GM21786 (cell line): ENCODE data around the gene UCKL1.
"Not testable (repeated sequence)": the region's sequence is repeated elsewhere in the genome, so short reads cannot be mapped to it uniquely, and the experiment has no call there.

Experiments used
- ATAC-seq: cut with Tn5 transposase; IDR thresholded peaks from one replicate; pipeline ENCODE4 v1.9.1; 2021; ENCODE audit not compliant: unreplicated experiment

UCKL1 gene

GRCh38 chr20:63944078-63944941, 11.9 kb downstream of the UCKL1 start:
- ATAC-seq = no peak

GRCh38 chr20:63943808-63944077, 12.5 kb downstream of the UCKL1 start:
- no peak for ATAC-seq

DNA sequence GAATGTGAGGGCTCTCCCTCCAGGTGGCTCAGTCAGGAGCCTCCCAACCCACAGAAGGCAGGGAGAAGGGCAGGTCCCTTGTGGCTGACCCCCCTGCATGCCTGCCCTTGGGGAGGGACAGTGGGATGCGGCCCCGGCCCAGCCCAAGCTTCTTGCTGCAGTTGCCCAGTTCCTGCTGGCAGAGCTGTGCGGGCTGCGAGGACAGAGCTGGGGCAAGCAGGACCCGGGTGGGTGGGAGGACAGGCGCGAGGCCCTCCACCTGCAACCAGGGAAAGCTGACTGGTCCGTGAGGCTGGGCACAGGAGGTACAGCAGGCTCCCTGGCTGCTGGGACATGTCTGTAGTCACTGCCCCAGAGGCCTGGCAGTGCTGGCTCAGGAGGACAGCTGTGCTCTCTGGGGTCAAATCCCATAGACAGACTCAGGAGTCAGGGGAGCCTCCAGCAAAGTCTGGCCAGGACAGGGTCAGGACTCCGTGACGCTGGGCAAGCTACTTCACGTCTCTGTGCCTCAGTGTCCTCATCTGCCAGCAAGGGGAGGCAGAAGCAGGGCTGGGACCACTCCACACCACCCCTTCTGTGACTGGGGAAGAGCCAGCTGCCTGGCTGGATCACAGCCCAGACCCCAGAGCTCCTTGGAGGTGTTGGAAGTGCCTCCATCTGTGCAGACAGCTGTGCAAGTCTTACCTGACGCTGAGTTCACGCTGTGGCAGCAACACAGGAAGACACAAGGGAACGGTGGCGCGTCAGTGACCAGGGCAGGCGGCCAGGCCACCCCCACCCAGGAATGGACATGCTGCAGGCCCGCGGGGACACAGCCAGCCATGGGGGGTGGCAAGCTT, 13.0 kb downstream of the UCKL1 start:
- no peak for ATAC-seq

- no peak for ATAC-seq
These were observed 13.8 kb downstream of the UCKL1 start for GRCh38 chr20:63942250-63942951.

DNA sequence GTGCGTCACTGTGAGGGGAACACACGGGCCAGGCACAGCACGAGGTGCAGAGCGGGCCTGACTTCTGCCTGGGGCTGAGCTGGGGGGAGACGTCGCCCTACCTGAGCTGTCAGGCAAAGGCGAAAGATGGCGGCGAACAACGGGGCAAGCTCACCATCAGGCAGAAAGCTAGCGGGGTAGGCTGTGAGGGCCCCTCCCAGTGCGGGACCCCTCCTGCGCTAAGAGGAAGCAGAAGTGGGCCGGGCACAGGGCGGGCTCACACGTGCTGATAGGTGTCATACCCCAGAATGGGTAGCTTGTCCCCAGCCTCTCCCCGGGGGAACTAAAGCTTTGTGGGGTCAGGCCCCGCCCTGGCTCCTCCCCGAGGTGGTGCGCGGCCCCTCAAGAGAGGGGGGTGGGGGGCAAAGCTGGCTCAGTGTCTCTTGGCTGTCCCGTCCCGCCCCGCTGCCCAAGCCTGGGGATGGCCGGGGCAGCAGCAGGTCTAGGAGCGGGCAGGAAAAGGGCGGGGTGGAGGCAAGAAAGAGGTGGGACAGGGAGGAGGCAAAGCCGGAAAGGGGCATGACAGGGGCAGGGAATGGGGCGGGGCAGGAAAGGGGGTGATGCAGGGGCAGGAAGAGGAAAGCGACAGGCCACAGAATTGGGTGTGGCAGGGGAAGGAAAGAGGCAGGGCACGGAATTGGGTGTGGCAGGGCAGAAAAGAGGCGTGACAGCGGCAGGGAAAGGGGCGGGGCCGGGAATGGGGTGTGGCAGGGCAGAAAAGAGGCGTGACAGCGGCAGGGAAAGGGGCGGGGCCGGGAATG, 14.7 kb downstream of the UCKL1 start:
- ATAC-seq = no peak

- ATAC-seq = no peak
These were observed 15.5 kb downstream of the UCKL1 start for GRCh38 chr20:63940472-63941266.

DNA sequence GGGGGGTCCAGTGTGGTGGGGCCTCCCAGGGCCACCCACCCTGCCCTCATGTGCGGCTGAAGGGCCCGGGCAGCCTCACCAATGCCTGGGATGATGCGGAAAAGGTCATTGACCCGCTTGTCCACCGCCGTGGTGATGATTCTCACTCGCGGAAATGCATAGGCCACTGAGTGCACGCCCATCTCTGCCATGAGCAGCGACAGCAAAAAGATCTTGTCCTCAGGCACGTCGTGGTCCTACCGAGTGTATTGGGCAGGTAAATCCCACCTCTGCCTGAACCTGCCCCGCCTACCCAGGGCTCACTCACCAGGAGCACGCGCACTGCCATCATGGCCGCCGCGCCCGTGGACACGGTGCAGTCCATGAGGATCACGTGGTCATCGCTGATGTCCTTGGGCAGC, 16.1 kb downstream of the UCKL1 start:
- no peak for ATAC-seq

DNA sequence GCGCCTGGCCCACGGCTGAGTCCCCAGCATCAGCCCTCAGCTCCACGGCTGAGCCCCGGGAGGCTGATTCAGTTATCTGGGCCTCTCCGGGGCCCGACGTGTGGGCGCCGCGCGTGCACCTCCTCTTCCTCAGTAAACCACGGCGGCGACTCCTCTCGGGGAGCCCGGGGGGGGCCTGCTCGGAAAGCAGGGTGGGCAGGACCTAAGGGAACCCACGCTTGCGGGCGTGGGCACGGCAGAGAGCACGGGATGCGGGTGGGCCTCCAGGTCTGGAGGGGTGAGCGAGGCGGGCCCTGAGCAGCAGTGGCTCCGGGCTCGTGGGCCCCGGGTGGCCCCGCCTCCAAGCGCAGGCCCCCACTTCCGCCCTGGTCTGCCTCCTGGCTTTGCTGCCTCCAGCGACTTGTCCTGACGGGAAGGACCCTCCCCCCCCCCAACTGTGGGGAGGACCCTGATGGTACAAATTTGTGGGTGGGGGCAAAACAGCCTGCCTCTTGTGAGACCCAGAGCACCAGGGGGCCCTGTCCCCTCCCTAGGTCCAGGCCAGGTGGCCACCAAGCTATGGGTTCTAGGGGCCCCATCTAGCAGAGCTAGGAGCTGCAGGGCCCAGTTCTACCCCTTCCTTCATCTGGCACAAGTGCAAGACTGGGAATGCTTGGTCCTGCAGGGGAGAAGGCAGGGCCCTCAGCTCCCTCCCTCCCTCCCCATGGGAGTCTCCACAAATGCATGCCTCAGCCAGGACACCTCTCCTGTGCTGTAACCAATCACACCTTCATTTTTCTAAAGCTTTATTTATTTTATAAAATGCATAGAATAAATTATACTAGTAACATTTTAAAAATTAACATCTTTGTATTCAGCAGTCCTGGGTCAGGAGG, 16.9 kb downstream of the UCKL1 start:
- ATAC-seq = no peak

DNA sequence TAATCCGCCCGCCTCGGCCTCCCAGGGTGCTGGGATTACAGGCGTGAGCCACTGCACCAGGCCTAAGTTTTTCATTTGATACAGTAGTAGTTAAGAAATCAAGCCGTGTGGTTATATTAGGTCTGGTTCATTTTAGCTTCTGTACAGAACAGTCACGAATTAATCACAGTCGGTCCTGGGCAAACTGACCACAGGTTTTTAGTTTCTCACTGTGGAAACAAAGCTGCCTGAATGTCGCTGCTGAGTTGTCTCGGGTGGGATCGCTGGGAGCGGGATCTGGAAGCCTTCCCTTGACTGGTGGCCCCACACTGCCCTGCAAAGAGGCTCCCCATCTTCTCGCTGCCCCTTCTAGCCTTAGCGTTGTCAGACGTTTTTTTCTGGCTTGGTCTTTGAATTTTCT, 18.6 kb downstream of the UCKL1 start:
- no peak for ATAC-seq

GRCh38 chr20:63935447-63935846, 20.8 kb downstream of the UCKL1 start:
- no peak for ATAC-seq

DNA sequence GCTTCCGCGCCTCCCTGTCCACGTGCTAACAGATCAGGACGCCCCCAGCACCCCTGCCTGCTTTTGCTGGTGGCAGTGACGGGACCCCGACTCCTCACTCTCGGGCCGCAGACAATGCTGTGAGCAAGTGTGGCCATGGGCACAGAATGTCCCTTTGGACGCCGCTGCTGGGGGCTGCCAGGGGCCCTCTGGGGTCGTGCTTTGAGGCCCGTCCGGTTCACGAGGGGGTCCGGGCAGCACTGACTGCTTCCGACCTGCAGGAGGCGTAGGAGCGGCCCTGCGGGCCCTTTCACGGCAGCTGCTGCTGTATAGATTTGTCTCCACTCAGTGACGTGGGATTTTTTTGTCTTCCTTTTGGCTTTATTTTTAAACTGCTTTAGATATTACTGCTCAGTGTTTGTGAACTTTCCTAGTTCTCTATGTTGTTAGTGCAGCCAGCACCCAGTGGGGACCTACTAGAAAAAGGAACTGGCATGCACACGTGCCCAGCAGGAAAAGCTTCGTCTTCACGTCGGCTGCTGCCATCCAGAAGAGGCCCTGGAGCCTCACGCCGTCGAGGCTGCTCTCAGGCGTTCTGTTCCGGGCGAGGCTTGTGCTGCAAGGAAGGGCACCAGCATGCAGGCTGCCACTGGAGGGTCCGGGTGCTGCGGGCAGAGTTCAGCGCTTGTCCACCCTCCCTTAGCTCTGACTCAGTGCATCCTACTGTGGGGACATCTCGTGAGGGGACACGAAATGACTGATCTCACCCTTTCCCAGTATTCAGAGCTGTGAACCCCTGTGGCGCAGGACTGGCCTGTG, 21.7 kb downstream of the UCKL1 start:
- no peak for ATAC-seq

- no peak for ATAC-seq
These were observed 22.6 kb downstream of the UCKL1 start for GRCh38 chr20:63933646-63934045.

GRCh38 chr20:63932606-63933160, 23.5 kb downstream of the UCKL1 start:
- no peak for ATAC-seq

- no peak for ATAC-seq
These were observed 24.5 kb downstream of the UCKL1 start for GRCh38 chr20:63931735-63932134.

- ATAC-seq = no peak
These were observed 25.2 kb downstream of the UCKL1 start for GRCh38 chr20:63930971-63931553.

DNA sequence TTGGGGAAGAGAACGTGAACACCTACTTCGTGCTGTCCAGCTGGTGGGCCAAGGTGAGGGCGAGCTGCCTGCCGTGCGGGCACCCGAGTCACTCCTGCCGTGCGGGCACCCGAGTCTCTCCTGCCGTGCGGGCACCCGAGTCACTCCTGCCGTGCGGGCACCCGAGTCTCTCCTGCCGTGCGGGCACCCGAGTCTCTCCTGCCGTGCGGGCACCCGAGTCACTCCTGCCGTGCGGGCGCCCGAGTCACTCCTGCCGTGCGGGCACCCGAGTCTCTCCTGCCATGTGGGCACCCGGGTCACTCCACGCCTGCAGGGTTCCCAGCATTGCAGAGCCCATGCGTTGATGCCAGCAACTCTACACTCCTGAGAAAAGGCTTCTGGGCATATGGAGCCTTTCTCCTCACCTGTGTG, 26.7 kb downstream of the UCKL1 start:
- not testable (repeated sequence) for ATAC-seq

DNA sequence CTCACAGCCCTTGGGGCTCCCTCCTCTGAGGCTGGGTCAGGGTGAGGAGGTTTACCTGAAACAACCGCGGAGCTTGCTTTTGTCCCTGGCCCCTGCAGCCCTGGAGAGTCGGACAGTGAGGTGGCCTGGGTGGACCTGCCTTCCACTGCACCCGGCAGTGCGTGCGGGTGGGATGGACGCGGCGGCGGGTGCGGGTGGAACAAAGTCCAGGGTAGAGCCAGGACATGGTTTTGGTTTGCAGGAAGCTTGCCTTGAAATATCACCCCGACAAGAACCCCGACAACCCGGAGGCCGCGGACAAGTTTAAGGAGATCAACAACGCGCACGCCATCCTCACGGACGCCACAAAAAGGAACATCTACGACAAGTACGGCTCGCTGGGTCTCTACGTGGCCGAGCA, 27.1 kb downstream of the UCKL1 start:
- ATAC-seq = no peak

GRCh38 chr20:63926298-63926697, 29.9 kb downstream of the UCKL1 start:
- no peak for ATAC-seq
